Fibroblast of mammary gland (primary cell): ENCODE results near the gene SUN2.

ENCODE experiments used
- DNase-seq: peaks from one replicate; pipeline ENCODE4 v3.0.0-alpha.2; 2010; ENCODE audit warnings: low read depth
- H3K4me3 ChIP-seq: 2 replicates; pipeline ENCODE4 v1.5.1; 2011; ENCODE audit warnings: low read depth, mild to moderate bottlenecking, low read length, moderate library complexity; ENCODE audit not compliant: control insufficient read depth
- TF ChIP-seq, protein P1 (sequence below): conservative IDR thresholded peaks from 2 replicates; pipeline ENCODE4 v1.5.1; 2011; ENCODE audit warnings: low read depth, low read length, inconsistent platforms; ENCODE audit not compliant: control insufficient read depth, insufficient read depth

Gene SUN2

DNA sequence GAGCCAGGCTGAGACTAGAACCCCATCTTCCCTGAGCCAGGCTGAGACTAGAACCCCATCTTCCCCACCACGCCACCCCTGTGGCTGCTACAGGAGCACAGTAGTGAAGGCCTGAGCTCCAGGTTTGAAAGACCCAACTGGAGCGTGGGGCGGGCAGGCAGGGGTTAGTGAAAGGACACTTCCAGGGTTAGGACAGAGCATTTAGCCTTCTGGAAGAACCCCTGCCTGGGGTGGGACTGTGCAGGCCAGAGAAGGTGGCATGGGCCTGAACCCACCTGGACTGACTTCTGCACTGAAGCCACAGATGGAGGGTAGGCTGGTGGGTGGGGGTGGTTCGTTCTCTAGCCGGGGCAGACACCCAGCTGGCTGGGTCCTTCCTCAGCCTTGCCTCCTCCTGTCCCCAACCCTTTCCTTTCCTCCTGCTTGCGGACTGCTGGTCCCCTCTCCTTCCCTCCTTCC is 24.1 kb downstream of the SUN2 start:
- no peak overlapping the region for H3K4me3 ChIP-seq
- DNase-seq = no peak
- TF ChIP-seq, protein P1, sequence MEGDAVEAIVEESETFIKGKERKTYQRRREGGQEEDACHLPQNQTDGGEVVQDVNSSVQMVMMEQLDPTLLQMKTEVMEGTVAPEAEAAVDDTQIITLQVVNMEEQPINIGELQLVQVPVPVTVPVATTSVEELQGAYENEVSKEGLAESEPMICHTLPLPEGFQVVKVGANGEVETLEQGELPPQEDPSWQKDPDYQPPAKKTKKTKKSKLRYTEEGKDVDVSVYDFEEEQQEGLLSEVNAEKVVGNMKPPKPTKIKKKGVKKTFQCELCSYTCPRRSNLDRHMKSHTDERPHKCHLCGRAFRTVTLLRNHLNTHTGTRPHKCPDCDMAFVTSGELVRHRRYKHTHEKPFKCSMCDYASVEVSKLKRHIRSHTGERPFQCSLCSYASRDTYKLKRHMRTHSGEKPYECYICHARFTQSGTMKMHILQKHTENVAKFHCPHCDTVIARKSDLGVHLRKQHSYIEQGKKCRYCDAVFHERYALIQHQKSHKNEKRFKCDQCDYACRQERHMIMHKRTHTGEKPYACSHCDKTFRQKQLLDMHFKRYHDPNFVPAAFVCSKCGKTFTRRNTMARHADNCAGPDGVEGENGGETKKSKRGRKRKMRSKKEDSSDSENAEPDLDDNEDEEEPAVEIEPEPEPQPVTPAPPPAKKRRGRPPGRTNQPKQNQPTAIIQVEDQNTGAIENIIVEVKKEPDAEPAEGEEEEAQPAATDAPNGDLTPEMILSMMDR = no peak

DNA sequence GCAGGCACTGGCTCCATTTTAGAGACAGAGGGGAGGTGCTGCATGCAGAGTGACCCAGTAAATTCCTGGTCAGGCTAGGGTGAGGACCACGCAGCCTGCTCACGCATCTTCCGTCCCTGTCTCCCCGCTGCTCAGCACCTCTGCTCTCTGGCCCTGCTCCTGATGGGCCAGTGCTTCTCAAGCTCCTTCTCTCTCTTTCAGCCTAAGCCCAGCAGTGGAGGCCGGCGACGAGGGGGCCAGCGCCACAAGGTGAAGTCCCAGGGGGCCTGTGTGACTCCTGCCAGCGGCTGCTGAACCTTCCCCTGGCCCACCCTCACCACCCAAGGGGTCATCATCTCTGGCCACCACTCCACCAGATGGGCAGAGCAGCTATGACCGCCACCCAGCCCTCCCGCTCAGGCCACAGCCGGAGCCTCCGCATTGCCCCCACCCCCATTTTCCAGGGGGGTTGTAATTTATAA is 25.4 kb downstream of the SUN2 start:
- no peak for DNase-seq
- no peak overlapping the region for H3K4me3 ChIP-seq
- TF ChIP-seq, protein P1 = no peak

DNA sequence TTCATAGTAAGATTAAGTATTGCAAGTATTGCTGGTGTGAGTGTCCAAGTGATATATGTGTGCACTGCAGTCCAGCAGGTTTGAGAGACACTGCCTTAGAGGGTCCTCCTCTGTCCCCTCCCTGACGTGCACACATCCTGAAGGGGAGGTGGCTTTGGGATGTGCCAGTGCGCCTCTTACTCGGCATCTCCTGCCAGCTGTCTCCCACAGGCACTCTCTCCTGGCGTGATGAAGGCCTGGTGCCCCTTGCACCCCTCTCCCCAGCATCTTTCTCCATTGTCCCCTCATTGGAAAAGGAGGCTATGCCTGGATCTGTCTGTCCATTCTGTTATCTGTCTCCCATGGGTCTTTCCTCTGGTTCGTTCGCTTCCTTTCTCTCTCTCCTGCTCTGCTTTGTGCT is 25.9 kb downstream of the SUN2 start:
- TF ChIP-seq, protein P1 = no peak
- H3K4me3 ChIP-seq = no peak overlapping the region

DNA sequence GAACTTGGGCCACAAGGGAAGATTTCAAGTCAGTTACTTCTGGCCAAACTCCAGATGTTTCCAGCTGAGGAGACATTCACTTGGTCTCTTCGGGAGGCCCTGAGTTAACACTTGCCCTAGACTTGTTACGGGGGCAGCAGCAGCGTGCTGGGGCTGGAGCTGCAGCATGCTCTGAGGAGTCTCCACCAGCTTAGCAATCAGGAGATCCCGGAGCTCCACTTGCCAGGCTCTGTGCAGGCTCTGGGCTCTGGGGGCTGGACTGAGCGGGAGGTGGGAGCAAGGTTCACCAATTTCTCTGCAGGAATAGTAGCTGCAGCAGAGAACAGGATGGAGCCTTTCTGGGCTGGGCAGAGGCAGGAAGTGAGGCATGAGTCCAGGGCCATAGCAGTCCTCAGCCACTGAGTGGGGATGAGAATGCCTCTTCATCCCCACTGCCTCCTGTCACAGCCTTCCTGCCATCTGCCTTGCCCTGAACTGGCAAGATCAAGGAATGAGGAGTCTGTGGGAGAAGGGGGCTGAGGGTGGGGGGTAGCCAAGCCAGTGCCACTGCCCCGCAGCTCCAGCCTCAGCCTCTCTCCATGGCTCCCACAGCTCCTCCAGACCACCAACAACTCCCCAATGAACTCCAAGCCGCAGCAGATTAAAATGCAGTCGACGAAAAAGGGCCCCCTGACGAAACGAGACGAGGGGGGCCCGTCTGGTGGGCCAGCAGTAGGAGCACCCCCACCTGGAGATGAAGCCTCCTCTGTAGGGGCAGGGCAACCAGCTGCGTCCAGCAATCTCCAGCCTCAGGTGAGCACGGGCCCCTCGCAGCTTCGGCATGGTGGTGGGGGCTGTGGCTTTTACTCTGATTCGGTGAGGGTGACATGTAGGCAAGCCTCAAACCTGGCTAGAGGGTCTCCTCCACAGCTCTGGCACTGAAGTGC is 26.7 kb downstream of the SUN2 start:
- TF ChIP-seq, protein P1 = no peak
- H3K4me3 ChIP-seq = no peak overlapping the region
- no peak for DNase-seq

More for the DNA sequence above, 25.9 kb downstream of the SUN2 start:
- no peak for DNase-seq

DNA sequence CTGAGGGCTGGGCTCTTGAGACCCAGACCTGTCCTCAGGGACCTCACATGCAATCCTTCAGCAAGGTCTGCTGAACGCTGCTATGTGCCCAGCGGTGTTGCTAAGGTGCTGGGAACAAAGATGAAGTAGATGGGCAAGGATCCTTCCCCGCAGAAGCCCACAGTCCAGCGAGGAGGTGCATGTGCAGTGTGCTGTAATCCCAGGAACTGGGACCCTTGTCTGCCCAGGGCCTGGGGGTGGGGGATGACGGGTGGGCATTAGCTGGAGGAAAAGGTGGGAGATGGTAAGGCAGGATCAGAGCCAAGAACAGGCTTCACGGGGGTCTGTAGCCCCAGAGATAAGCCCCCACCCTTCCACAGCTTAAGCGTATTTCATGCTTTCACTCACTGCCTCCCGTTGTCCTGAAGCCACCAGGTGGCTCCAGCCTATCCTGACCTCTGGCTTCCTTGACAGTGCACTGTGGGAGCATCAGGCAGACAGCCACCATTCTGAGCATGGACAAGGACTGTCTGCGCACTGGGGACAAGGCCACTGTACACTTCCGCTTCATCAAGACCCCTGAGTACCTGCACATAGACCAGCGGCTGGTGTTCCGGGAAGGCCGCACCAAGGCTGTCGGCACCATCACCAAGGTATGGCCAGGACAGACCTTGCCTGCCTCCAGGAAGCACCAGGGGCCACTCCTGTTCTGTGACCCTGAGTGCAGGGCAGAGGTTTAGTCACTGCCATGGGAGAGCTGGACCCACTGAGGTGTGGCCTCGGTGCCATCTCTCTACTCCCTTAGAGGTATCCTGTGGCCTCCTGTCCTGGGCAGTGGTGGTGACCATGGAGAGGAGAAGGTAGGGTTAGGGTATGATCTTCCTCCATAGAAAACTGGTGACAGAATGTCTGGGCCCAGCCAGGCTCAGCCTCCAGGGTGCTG is 28.0 kb downstream of the SUN2 start:
- no peak overlapping the region for H3K4me3 ChIP-seq
- TF ChIP-seq, protein P1 = no peak
- DNase-seq = no peak

DNA sequence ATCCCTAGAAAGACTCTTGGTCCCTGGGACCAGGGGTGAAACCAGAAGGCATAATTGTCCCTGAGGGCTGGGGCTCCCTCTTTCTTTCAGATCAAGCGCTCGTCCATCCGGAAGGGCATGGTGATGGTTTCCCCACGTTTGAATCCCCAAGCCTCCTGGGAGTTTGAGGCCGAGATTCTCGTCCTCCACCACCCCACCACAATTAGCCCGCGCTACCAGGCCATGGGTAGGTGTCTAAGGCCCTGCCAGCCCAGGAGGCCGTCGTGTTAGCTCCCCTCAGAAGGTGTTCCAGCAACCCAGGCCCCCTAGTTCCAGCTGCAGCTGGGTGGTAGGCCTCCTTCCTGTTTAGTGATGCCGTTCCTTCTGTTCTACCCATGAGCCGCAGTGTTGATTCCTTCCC is 28.7 kb downstream of the SUN2 start:
- TF ChIP-seq, protein P1 = no peak
- DNase-seq = no peak
- no peak overlapping the region for H3K4me3 ChIP-seq
